GM23338 (cell line): ENCODE results near the gene SUSD4. TPM values are rescaled to one million over a fixed set of nuclear protein-coding genes. Genes with fewer than 3 reads are reported as not detected.

Experiments used
- ATAC-seq: fragments of 200-7000 bp; cut with Tn5 transposase; 3 replicates; pipeline ENCODE4 v1.9.1; 2020
- DNase-seq: peaks from one replicate; pipeline ENCODE4 v3.0.0-alpha.2; 2015; ENCODE audit warnings: low spot score
- H2AFZ ChIP-seq: fragments of 200-600 bp; sonication (generic); 2 replicates; pipeline ENCODE4 v1.8.0; 2016; ENCODE audit warnings: antibody characterized with exemption, mild to moderate bottlenecking, moderate library complexity
- H3F3A ChIP-seq: fragments of 200-600 bp; sonication (generic); replicated peaks from 2 replicates; pipeline ENCODE4 v1.8.0; 2017; ENCODE audit warnings: antibody characterized with exemption, mixed run types, low read depth
- H3K27ac ChIP-seq: fragments of 200-600 bp; sonication (generic); 2 replicates; pipeline ENCODE4 v1.6.1; 2016; ENCODE audit warnings: low read depth
- H3K27me3 ChIP-seq: fragments of 200-600 bp; sonication (generic); 2 replicates; pipeline ENCODE4 v1.8.0; 2016; ENCODE audit warnings: mild to moderate bottlenecking, mixed run types, moderate library complexity; ENCODE audit not compliant: insufficient read depth
- H3K36me3 ChIP-seq: fragments of 200-600 bp; sonication (generic); 2 replicates; pipeline ENCODE4 v1.8.0; 2016; ENCODE audit warnings: mild to moderate bottlenecking; ENCODE audit not compliant: insufficient read depth
- H3K4me1 ChIP-seq: fragments of 200-600 bp; sonication (generic); 2 replicates; pipeline ENCODE4 v1.8.0; 2016; ENCODE audit warnings: mild to moderate bottlenecking, moderate library complexity; ENCODE audit not compliant: insufficient read depth
- H3K4me2 ChIP-seq: fragments of 200-600 bp; sonication (generic); 2 replicates; pipeline ENCODE4 v1.7.1; 2017; ENCODE audit warnings: mixed run types
- H3K4me3 ChIP-seq: fragments of 200-600 bp; sonication (generic); 2 replicates; pipeline ENCODE4 v1.6.1; 2016; ENCODE audit warnings: mixed run types
- H3K79me2 ChIP-seq: fragments of 200-600 bp; sonication (generic); replicated peaks from 2 replicates; pipeline ENCODE4 v1.8.0; 2017; ENCODE audit warnings: mild to moderate bottlenecking; ENCODE audit not compliant: insufficient read depth
- H3K9me2 ChIP-seq: fragments of 200-600 bp; sonication (generic); 2 replicates; pipeline ENCODE4 v1.8.0; 2017; ENCODE audit not compliant: insufficient read depth
- H4K20me1 ChIP-seq: fragments of 200-600 bp; sonication (generic); replicated peaks from 2 replicates; pipeline ENCODE4 v1.8.0; 2017; ENCODE audit warnings: mild to moderate bottlenecking; ENCODE audit not compliant: insufficient read depth
- H3K27ac Mint-ChIP-seq: 2 replicates; pipeline ENCODE4 v1.8.0; 2020; ENCODE audit warnings: inconsistent platforms, mild to moderate bottlenecking, moderate library complexity, mixed read lengths
- H3K27me3 Mint-ChIP-seq: 3 replicates; pipeline ENCODE4 v1.8.0; 2022; ENCODE audit warnings: low read depth, mild to moderate bottlenecking, moderate library complexity, mixed read lengths, inconsistent platforms; ENCODE audit not compliant: insufficient read depth, poor library complexity
- H3K36me3 Mint-ChIP-seq: 3 replicates; pipeline ENCODE4 v1.8.0; 2021; ENCODE audit warnings: low read depth, mild to moderate bottlenecking, inconsistent platforms, moderate library complexity, mixed read lengths
- H3K4me1 Mint-ChIP-seq: 3 replicates; pipeline ENCODE4 v1.8.0; 2020; ENCODE audit warnings: mild to moderate bottlenecking, inconsistent platforms, mixed read lengths
- H3K4me3 Mint-ChIP-seq: 3 replicates; pipeline ENCODE4 v1.8.0; 2021; ENCODE audit warnings: moderate library complexity, mild to moderate bottlenecking, inconsistent platforms, mixed read lengths
- H3K9me3 Mint-ChIP-seq: 3 replicates; pipeline ENCODE4 v1.8.0; 2020; ENCODE audit warnings: moderate library complexity, mild to moderate bottlenecking, inconsistent platforms, mixed read lengths
- CREB1 ChIP-seq: fragments of 250-450 bp; sonication (Bioruptor Pico); IDR thresholded peaks from 2 replicates; pipeline ENCODE4 v1.5.0; 2020; ENCODE audit warnings: low read depth, mild to moderate bottlenecking, moderate library complexity
- CTCF ChIP-seq, 2 experiments: fragments of 200-600 bp in 1 of 2; sonication (generic) in 1 of 2; conservative IDR thresholded peaks; 2 replicates each; pipeline versions ENCODE4 v1.5.1 to v1.6.1; 2016 to 2017; ENCODE audit warnings: antibody characterized with exemption in 2 of 2, low read depth in 2 of 2, mild to moderate bottlenecking in 2 of 2, moderate library complexity in 1 of 2
- ETS1 ChIP-seq: IDR thresholded peaks from 2 replicates; pipeline ENCODE4 v1.6.1; 2016; ENCODE audit warnings: antibody characterized with exemption
- EZH2 ChIP-seq: fragments of 200-600 bp; sonication (generic); IDR thresholded peaks from one replicate; pipeline ENCODE4 v1.8.0; 2017; ENCODE audit warnings: antibody characterized with exemption, mild to moderate bottlenecking, low read depth; ENCODE audit not compliant: unreplicated experiment
- EZH2phosphoT487 ChIP-seq: fragments of 200-600 bp; sonication (generic); IDR thresholded peaks from one replicate; pipeline ENCODE4 v1.8.1; 2018; ENCODE audit warnings: antibody characterized with exemption; ENCODE audit not compliant: unreplicated experiment
- JUNB ChIP-seq: IDR thresholded peaks from one replicate; pipeline ENCODE4 v1.6.1; 2016; ENCODE audit warnings: antibody characterized with exemption; ENCODE audit not compliant: unreplicated experiment
- NANOG ChIP-seq: IDR thresholded peaks from 2 replicates; pipeline ENCODE4 v1.6.1; 2016; ENCODE audit warnings: antibody characterized with exemption, borderline replicate concordance
- POLR2AphosphoS5 ChIP-seq: IDR thresholded peaks from 2 replicates; pipeline ENCODE4 v1.6.1; 2016; ENCODE audit warnings: antibody characterized with exemption, low read depth
- REST ChIP-seq: IDR thresholded peaks from one replicate; pipeline ENCODE4 v1.6.1; 2018; ENCODE audit warnings: antibody characterized with exemption; ENCODE audit not compliant: unreplicated experiment
- STAT1 ChIP-seq: IDR thresholded peaks from one replicate; pipeline ENCODE4 v1.6.1; 2016; ENCODE audit warnings: antibody characterized with exemption; ENCODE audit not compliant: unreplicated experiment
- ZNF114 ChIP-seq: fragments of 250-450 bp; sonication (Bioruptor Pico); IDR thresholded peaks from 2 replicates; pipeline ENCODE4 v1.5.0; 2020; ENCODE audit warnings: mild to moderate bottlenecking, moderate library complexity
- ZNF331 ChIP-seq: fragments of 250-450 bp; sonication (Bioruptor Pico); IDR thresholded peaks from 2 replicates; pipeline ENCODE4 v1.5.0; 2020; ENCODE audit warnings: low read depth, mild to moderate bottlenecking, moderate library complexity
- ZNF462 ChIP-seq: fragments of 250-450 bp; sonication (Bioruptor Pico); IDR thresholded peaks from 2 replicates; pipeline ENCODE4 v1.5.0; 2020; ENCODE audit warnings: mild to moderate bottlenecking, moderate library complexity
- polyA plus RNA-seq: library from polyadenylated mRNA; unstranded; fragments of >200 nt; fragmentation: Nextera tagmentation; extraction: Ambion mirVana; gene quantifications from 2 replicates; pipeline ENCODE4 v1.2.1, GENCODE V29; 2016
- total RNA-seq: library from RNA; depleted of rRNA; stranded (reverse); fragments of >200 nt; shearing (Covaris generic); gene quantifications from 2 replicates; pipeline ENCODE4 v1.2.3, GENCODE V29; 2014

The SUSD4 gene
- total and polyA plus RNA-seq, 2 experiments from 2014 or later, result 2.3 to 3.6 TPM

GRCh38 chr1:223203034-223203408 is 161.0 kb downstream of the SUSD4 start:
- Mint-ChIP-seq H3K4me3 (no peak overlapping the region), H3K27ac (no peak overlapping the region), H3K36me3 (no peaks in the 10 kb centered on the region), H3K4me1 (peaks cover 3% of the 10 kb centered on the region; the same call in 2 of the 3 replicates), H3K9me3 (no peaks in the 10 kb centered on the region), H3K27me3 (peaks cover 7% of the 10 kb centered on the region)
- Histone ChIP-seq H3K9me2 (no peaks in the 10 kb centered on the region; the same call in 1 of the 2 replicates), H3K27ac (no peak overlapping the region), H3K4me1 (no peaks in the 10 kb centered on the region), H3K4me3 (no peak overlapping the region), H3K4me2 (no peak overlapping the region), H2AFZ (no peak overlapping the region), H3K36me3 (no peaks in the 10 kb centered on the region), H3F3A (no peaks in the 10 kb centered on the region), H3K27me3 (no peaks in the 10 kb centered on the region), H3K79me2 (no peaks in the 10 kb centered on the region), H4K20me1 (no peaks in the 10 kb centered on the region)
- DNase-seq, result no peak
- ATAC-seq, result no peak
- no peak for TF ChIP-seq EZH2phosphoT487
- TF ChIP-seq ZNF331 (CRISPR knock-in tag), result no peak
- no peak for TF ChIP-seq CTCF (conservative IDR thresholded peaks at IDR 0.05; ENCODE audit: low read depth in 2 of 2)
- no peak for TF ChIP-seq ZNF462 (CRISPR knock-in tag)
- TF ChIP-seq JUNB, result no peak
- no peak for TF ChIP-seq REST
- TF ChIP-seq NANOG, result no peak
- TF ChIP-seq ZNF114 (CRISPR knock-in tag), result no peak
- no peak for TF ChIP-seq CREB1 (CRISPR knock-in tag)
- TF ChIP-seq EZH2, result no peak
- no peak for TF ChIP-seq ETS1
- TF ChIP-seq STAT1, result no peak
- no peak for TF ChIP-seq POLR2AphosphoS5
